ENCODE measurements around the gene CDV3. TPM values are rescaled to one million over a fixed set of nuclear protein-coding genes. Genes with fewer than 3 reads are reported as not detected.
"Not testable (repeated sequence)": the region's sequence is repeated elsewhere in the genome, so short reads cannot be mapped to it uniquely, and the experiment has no call there.

Gene CDV3
- total RNA-seq, 1 experiment from 2014 or later: 309 TPM

DNA sequence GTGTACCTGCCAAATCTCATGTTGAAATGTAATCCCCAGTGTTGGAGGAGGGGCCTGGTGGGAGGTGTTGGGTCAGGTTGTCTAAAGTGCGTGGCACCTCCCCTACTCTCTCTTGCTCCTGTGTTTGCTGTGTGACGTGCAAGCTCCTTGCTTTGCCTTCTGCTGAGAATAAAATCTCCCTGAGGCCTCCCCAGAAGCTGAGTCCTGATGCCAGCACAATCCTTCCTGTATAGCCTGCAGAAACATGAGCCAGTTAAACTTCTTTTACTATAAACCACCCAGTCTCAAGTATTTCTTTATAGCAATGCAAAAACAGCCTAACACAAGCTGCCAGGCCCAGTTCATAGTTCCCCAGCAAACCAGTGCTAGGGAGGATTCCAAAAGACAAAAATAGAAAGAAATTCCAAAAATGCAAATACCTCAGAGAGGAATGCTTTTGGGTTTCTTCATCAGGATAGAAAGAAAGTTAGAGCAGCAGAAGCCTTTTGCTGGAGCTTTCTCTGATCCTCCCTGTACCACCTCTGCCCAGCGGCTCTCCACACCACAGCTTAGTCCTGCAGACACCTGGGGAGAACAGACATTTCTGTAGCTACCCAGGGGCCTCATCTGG lies 25.9 kb upstream of the CDV3 start:
- H3K27me3 Mint-ChIP-seq (ENCODE audit: insufficient read depth, unreplicated experiment): no peaks in the 10 kb centered on the region
- intact Hi-C loops (cut with micrococcal nuclease): no loop called here
- DNase-seq (ENCODE audit: unreplicated experiment): peak; percentile 47
- no peaks in the 10 kb centered on the region for H3K36me3 Mint-ChIP-seq (ENCODE audit: insufficient read depth, unreplicated experiment)
- no peak overlapping the region for H3K27ac Mint-ChIP-seq (ENCODE audit: low read depth, unreplicated experiment)
- no TSS peak for BruUV-seq (replicated peaks)
- CTCF ChIA-PET: interaction anchor here (0.7 to 2.2 kb wide), 10 partner anchors 11 to 886 kb away, joined by 3 to 10 read pairs (median 3); no protein-coding TSS in a partner anchor
- POLR2A ChIA-PET: interaction anchor here (1.6 to 2.5 kb wide), 2 partner anchors 11 to 22 kb away, joined by 7 to 15 read pairs; no protein-coding TSS in a partner anchor
- TF ChIP-seq, protein P1, sequence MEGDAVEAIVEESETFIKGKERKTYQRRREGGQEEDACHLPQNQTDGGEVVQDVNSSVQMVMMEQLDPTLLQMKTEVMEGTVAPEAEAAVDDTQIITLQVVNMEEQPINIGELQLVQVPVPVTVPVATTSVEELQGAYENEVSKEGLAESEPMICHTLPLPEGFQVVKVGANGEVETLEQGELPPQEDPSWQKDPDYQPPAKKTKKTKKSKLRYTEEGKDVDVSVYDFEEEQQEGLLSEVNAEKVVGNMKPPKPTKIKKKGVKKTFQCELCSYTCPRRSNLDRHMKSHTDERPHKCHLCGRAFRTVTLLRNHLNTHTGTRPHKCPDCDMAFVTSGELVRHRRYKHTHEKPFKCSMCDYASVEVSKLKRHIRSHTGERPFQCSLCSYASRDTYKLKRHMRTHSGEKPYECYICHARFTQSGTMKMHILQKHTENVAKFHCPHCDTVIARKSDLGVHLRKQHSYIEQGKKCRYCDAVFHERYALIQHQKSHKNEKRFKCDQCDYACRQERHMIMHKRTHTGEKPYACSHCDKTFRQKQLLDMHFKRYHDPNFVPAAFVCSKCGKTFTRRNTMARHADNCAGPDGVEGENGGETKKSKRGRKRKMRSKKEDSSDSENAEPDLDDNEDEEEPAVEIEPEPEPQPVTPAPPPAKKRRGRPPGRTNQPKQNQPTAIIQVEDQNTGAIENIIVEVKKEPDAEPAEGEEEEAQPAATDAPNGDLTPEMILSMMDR (IDR thresholded peaks at IDR 0.05; ENCODE audit: unreplicated experiment): no peak
- H3K4me3 Mint-ChIP-seq (ENCODE audit: unreplicated experiment): no peak overlapping the region
- peaks cover 18% of the 10 kb centered on the region for H3K4me1 Mint-ChIP-seq (ENCODE audit: insufficient read depth, unreplicated experiment)
- peaks cover 8% of the 10 kb centered on the region for H3K9me3 Mint-ChIP-seq (ENCODE audit: unreplicated experiment)

DNA sequence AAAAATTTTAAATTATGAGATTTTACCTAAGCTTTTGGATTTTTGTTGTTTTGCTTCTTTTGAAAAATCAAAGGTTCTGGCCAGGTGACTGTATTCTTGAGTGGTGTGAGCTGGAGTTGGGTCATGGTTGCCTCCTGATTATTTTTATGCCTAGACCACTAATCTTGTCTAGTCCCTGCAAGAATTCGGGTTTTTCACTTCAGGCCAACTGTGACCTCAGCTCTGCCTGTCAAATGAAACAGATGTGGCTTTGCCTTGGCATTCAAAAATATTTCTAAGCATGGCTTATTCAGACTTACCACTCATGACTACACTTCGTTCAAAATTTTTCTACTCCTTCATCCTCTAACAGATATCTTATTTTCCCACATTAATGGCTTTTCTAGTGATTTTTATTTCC lies 25.4 kb upstream of the CDV3 start:
- intact Hi-C loops (cut with micrococcal nuclease): no loop called here
- BruUV-seq (replicated peaks): no TSS peak
- DNase-seq (ENCODE audit: unreplicated experiment): no peak
- no peak overlapping the region for H3K4me3 Mint-ChIP-seq (ENCODE audit: unreplicated experiment)
- peaks cover 18% of the 10 kb centered on the region for H3K4me1 Mint-ChIP-seq (ENCODE audit: insufficient read depth, unreplicated experiment)
- no peaks in the 10 kb centered on the region for H3K27me3 Mint-ChIP-seq (ENCODE audit: insufficient read depth, unreplicated experiment)
- no peak overlapping the region for H3K27ac Mint-ChIP-seq (ENCODE audit: low read depth, unreplicated experiment)
- CTCF ChIA-PET: interaction anchor here (0.7 to 1.7 kb wide), 6 partner anchors 11 to 886 kb away, joined by 3 to 10 read pairs (median 3); no protein-coding TSS in a partner anchor
- peaks cover 7% of the 10 kb centered on the region for H3K9me3 Mint-ChIP-seq (ENCODE audit: unreplicated experiment)
- H3K36me3 Mint-ChIP-seq (ENCODE audit: insufficient read depth, unreplicated experiment): peaks cover 5% of the 10 kb centered on the region
- TF ChIP-seq, protein P1 (IDR thresholded peaks at IDR 0.05; ENCODE audit: unreplicated experiment): no peak
- POLR2A ChIA-PET: interaction anchor here (1.6 to 2.5 kb wide), 2 partner anchors 12 to 21 kb away, joined by 7 to 15 read pairs; no protein-coding TSS in a partner anchor

DNA sequence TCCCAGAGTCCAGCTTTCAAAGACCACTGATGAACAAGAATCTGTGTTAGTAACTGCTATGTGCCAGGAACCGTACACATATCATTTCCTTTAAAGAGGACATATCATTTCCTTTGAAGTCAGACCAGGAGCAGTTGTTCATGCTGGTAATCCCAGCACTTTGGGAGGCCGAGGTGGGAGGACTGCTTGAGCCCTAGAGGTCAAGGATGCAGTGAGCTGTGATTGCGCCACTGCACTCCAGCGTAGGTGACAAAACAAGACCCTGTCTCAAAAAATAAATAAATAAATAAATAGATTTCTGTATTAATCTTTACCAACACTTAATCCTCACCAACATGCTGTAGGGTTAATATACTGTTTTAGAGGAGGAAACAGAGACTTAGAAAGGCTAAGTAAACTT lies 23.9 kb upstream of the CDV3 start:
- TF ChIP-seq, protein P1 (IDR thresholded peaks at IDR 0.05; ENCODE audit: unreplicated experiment): no peak
- no TSS peak for BruUV-seq (replicated peaks)
- Mint-ChIP-seq H3K27me3 (ENCODE audit: insufficient read depth, unreplicated experiment) (no peaks in the 10 kb centered on the region), H3K9me3 (ENCODE audit: unreplicated experiment) (no peaks in the 10 kb centered on the region), H3K4me1 (ENCODE audit: insufficient read depth, unreplicated experiment) (peaks cover 18% of the 10 kb centered on the region), H3K27ac (ENCODE audit: low read depth, unreplicated experiment) (no peak overlapping the region), H3K4me3 (ENCODE audit: unreplicated experiment) (no peak overlapping the region), H3K36me3 (ENCODE audit: insufficient read depth, unreplicated experiment) (peaks cover 5% of the 10 kb centered on the region)
- ChIA-PET POLR2A (interaction anchor here (1.2 kb wide), 1 partner anchor 21 kb away, joined by 3 read pairs; no protein-coding TSS in a partner anchor), CTCF (interaction anchor here (0.8 to 1.0 kb wide), 2 partner anchors 13 to 35 kb away, joined by 3 read pairs; no protein-coding TSS in a partner anchor)
- intact Hi-C loops (cut with micrococcal nuclease): no loop called here
- no peak for DNase-seq (ENCODE audit: unreplicated experiment)

GRCh38 chr3:133551589-133551988 lies 21.9 kb upstream of the CDV3 start:
- BruUV-seq (replicated peaks); POLR2A ChIA-PET; CTCF ChIA-PET; intact Hi-C loops (cut with micrococcal nuclease); H3K4me3 Mint-ChIP-seq (ENCODE audit: unreplicated experiment); H3K27me3 Mint-ChIP-seq (ENCODE audit: insufficient read depth, unreplicated experiment); H3K27ac Mint-ChIP-seq (ENCODE audit: low read depth, unreplicated experiment); H3K36me3 Mint-ChIP-seq (ENCODE audit: insufficient read depth, unreplicated experiment); DNase-seq (ENCODE audit: unreplicated experiment); H3K9me3 Mint-ChIP-seq (ENCODE audit: unreplicated experiment): not testable (repeated sequence)
- peaks cover 18% of the 10 kb centered on the region for H3K4me1 Mint-ChIP-seq (ENCODE audit: insufficient read depth, unreplicated experiment)

Data from MCF 10A (cell line).